ENCODE measurements around the gene UBL4B.

DNA sequence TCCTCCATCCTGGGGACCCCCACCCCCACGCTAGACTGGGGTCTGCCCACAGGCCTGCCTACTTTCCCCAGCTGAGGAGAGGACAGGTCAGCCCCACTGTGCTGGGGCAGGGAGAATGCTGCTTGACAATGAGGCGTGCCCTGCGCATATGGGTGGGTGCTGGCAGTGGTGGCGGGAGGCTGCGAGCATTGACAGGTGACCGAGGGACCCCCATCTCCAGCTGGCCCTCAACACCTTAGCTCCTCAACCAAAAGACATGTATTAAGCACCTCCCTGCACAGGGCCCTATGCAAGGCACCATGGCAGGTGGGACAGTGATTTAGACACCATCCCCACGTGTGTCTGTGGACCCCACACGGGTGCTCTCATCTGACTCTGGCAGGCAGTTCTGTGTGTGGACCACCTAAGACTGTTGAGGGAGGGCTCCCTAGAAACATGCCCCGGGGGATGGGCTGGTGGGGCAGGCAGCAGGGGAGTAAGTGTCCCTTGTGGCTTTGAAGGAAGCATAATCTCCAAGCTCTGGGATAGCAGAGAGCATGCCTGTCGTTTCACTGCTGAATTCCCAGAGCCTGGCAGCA is 23.4 kb upstream of the UBL4B start:
- TF ChIP-seq CTCF (IDR thresholded peaks at IDR 0.05) (no peak), POLR2A (IDR thresholded peaks at IDR 0.05) (no peak)
